ENCODE results near the gene SULT1C2. TPM values are rescaled to one million over a fixed set of nuclear protein-coding genes. Genes with fewer than 3 reads are reported as not detected.

Gene SULT1C2
- total and polyA plus RNA-seq, 2 of the 13 experiments (the other 11 are each of a cell fraction or from before 2014, with no cell fraction given) = 4.0 to 6.2 TPM

- ChIA-PET POLR2A (no interaction called here), CTCF (ENCODE audit: low intra/inter-chr PET ratio, low total read pairs) (no interaction called here)
- TF ChIP-seq LCORL (IDR thresholded peaks at IDR 0.05) (peak; percentile 96), LCORL (CRISPR knock-in tag; IDR thresholded peaks at IDR 0.05) (no peak), ZNF619 (CRISPR knock-in tag; IDR thresholded peaks at IDR 0.05) (no peak)
Measured at GRCh38 chr2:108253106-108253505, 35.6 kb upstream of the SULT1C2 start.

GRCh38 chr2:108257757-108258331 is 30.9 kb upstream of the SULT1C2 start:
- intact Hi-C loops (cut with micrococcal nuclease; ENCODE audit: unreplicated experiment) (no loop called here), in situ Hi-C loops (cut with HindIII; ENCODE audit: extremely low pct_ligation_motif_present, low pct_unique_long_range_greater_than_20kb) (no loop called here)
- Histone ChIP-seq H3K79me2 (ENCODE audit: insufficient read depth, low read length) (no peaks in the 10 kb centered on the region), H3K4me2 (ENCODE audit: low read depth, low read length) (no peak overlapping the region), H4K20me1 (ENCODE audit: insufficient read depth, low read length) (no peaks in the 10 kb centered on the region), H3K9ac (ENCODE audit: insufficient read depth, low read depth, low read length) (no peak overlapping the region), H3K4me1 (ENCODE audit: insufficient read depth, low read length) (peaks cover 8% of the 10 kb centered on the region), H3K36me3 (replicated peaks in 1 of 2; ENCODE audit: control insufficient read depth in 1 of 2, insufficient read depth in 2 of 2, low read length in 2 of 2) (no peaks in the 10 kb centered on the region), H2AFZ (ENCODE audit: low read length) (no peak overlapping the region), H3K4me3 (replicated peaks in 1 of 3; ENCODE audit: insufficient read depth in 1 of 3, low read depth in 2 of 3, low read length in 3 of 3) (no peak overlapping the region), H3K27me3 (ENCODE audit: control insufficient read depth in 1 of 2, insufficient read depth in 2 of 2, low read length in 2 of 2) (no peaks in the 10 kb centered on the region), H3K9me3 (ENCODE audit: low read length) (no peaks in the 10 kb centered on the region), H3K27ac (ENCODE audit: extremely low read length, insufficient read depth, low read length) (no peak overlapping the region)
- DNase-seq (ENCODE audit: low spot score) (peak; percentile 19), FAIRE-seq (peak; percentile 50), ATAC-seq (peak; percentile 80)
- TF ChIP-seq KMT2B (CRISPR knock-in tag; IDR thresholded peaks at IDR 0.05) (no peak), HNF4A (CRISPR knock-in tag; IDR thresholded peaks at IDR 0.05) (peak; percentile 46)
- 5% methylated on average over 3 of the region's 3 CpGs for WGBS (ENCODE audit: low lambda C conversion rate)
- BruUV-seq (replicated peaks) = no TSS peak
- CTCF ChIA-PET (ENCODE audit: low intra/inter-chr PET ratio, low total read pairs) = no interaction called here
- POLR2A ChIA-PET = no interaction called here

More at GRCh38 chr2:108253106-108253505, 35.6 kb upstream of the SULT1C2 start:
- no peaks in the 10 kb centered on the region for H3K9me3 ChIP-seq (ENCODE audit: low read length)
- BruUV-seq (replicated peaks) = no TSS peak
- no peaks in the 10 kb centered on the region for H3K27me3 ChIP-seq (ENCODE audit: control insufficient read depth in 1 of 2, insufficient read depth in 2 of 2, low read length in 2 of 2)
- no peaks in the 10 kb centered on the region for H3K36me3 ChIP-seq (replicated peaks in 1 of 2; ENCODE audit: control insufficient read depth in 1 of 2, insufficient read depth in 2 of 2, low read length in 2 of 2)
- no peak overlapping the region for H3K4me3 ChIP-seq (replicated peaks in 1 of 3; ENCODE audit: insufficient read depth in 1 of 3, low read depth in 2 of 3, low read length in 3 of 3)
- no peak overlapping the region for H3K9ac ChIP-seq (ENCODE audit: insufficient read depth, low read depth, low read length)
- in situ Hi-C loops (cut with HindIII; ENCODE audit: extremely low pct_ligation_motif_present, low pct_unique_long_range_greater_than_20kb) (no loop called here), intact Hi-C loops (cut with micrococcal nuclease; ENCODE audit: unreplicated experiment) (no loop called here)
- H3K4me2 ChIP-seq (ENCODE audit: low read depth, low read length) = no peak overlapping the region
- H3K4me1 ChIP-seq (ENCODE audit: insufficient read depth, low read length) = peaks cover 5% of the 10 kb centered on the region
- 9% methylated on average over 1 of the region's 1 CpG for WGBS (ENCODE audit: low lambda C conversion rate)
- no peaks in the 10 kb centered on the region for H3K79me2 ChIP-seq (ENCODE audit: insufficient read depth, low read length)
- H3K27ac ChIP-seq (ENCODE audit: extremely low read length, insufficient read depth, low read length) = no peak overlapping the region
- FAIRE-seq (no peak), DNase-seq (ENCODE audit: low spot score) (no peak), ATAC-seq (no peak)
- no peaks in the 10 kb centered on the region for H4K20me1 ChIP-seq (ENCODE audit: insufficient read depth, low read length)
- H2AFZ ChIP-seq (ENCODE audit: low read length) = no peak overlapping the region
